ENCODE data around the gene SLAMF1.
"Not testable (repeated sequence)": the region's sequence is repeated elsewhere in the genome, so short reads cannot be mapped to it uniquely, and the experiment has no call there.

The SLAMF1 gene

DNA sequence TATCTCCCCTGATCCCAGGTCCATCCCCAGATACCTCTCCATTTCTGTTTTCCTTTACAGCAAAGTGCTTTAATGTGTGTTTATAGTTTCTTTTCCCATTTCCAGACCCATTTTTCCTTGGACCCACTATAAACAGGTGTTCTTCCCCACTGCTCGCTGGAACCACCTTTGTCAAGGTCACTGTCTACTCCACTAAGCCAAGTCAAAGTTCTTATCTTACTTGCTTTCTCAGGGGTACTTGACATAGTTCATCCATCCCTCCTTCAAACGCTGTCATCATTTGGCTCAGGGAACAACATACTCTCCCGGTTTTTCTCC lies 8.3 kb downstream of the SLAMF1 start:
- FAIRE-seq, result no peak

DNA sequence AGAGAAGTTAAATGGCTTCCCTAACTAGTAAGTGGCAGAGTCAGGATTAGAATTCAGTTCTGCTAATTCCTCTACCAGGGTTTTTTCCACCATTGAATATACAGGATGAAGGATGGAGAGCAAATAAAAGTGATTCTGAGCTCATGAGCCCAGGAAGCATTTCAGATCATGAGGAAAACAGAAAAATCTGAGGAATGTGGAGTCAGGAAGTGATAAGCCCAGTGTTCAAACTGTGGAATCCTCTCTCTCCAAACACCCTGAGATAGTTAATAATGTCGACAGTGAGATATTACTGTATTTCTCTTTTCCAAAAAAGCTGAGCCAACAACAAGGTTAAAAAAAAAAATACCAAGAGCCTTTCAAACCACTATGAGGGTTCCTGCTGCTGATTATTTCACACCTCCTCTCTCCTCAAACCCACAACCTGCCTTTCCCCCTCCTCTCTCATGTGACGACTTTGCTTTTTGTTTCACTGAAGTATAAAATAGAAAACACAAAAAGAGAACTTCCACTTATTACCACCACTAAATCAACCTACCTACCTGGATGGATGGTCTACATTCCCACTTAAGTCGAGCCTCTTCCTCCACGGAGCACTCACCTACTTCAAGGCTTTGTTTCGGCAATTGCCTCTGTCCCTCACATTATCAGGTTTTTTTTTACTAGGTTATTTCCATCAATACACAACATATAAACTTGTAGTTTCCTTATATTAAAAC lies 8.9 kb downstream of the SLAMF1 start:
- FAIRE-seq, result no peak

DNA sequence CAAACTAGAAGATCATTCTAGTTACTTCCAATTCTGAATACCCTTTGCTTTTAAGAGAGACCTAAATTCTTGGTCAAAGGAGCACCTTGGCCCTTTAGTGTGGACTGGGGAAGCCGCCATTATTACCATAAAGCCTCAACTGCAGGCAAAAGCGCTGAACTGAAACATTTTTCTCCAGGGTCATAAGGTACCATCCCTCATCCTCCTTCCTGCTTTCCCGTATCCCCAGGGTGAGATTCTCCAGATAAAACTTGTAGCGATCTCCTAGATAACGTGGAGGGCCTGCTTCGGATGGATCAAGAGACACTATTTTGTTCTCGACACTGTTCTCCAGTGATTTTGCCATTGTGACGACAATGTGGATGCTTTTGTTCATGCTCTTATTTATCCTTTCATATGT lies 9.8 kb downstream of the SLAMF1 start:
- no peak for FAIRE-seq

DNA sequence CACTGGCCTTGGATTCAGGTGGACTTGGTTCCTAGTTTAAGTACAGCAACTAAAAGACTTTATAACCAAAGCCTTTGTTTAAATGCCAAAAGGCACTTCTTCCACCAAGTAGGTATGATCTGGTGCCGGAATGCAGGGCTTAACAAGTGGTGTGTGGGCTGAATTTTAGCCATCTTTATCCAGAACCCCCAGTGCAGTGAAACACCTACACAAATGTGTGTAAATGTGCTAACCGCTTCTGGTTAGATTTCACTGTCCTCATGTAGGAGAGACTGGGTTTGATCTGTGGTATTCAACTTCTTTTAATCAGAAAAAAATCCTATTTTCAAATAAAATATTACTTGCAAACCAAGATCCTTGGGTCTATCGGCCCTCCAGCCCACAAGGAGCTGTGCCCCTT lies 10.3 kb downstream of the SLAMF1 start:
- FAIRE-seq, result no peak

DNA sequence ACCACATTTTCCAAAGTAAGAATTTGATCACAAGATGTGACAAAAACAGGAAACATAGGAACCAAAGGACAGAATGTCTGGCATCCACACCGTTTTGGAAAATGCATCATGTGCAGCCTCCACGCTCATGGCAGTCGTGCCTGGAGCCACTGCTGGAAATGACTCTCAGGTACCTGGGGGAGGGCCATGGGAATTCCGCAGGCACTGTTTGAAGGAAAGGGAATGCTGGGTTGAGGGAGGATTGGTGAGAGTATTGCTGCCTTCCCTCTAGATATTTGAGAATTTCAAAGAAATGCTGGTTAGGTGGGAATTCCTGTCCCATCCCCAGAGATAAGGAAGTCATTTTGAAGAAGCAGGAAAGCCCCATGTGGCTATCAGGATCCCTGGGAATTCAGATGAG lies 10.8 kb downstream of the SLAMF1 start:
- FAIRE-seq, result no peak

DNA sequence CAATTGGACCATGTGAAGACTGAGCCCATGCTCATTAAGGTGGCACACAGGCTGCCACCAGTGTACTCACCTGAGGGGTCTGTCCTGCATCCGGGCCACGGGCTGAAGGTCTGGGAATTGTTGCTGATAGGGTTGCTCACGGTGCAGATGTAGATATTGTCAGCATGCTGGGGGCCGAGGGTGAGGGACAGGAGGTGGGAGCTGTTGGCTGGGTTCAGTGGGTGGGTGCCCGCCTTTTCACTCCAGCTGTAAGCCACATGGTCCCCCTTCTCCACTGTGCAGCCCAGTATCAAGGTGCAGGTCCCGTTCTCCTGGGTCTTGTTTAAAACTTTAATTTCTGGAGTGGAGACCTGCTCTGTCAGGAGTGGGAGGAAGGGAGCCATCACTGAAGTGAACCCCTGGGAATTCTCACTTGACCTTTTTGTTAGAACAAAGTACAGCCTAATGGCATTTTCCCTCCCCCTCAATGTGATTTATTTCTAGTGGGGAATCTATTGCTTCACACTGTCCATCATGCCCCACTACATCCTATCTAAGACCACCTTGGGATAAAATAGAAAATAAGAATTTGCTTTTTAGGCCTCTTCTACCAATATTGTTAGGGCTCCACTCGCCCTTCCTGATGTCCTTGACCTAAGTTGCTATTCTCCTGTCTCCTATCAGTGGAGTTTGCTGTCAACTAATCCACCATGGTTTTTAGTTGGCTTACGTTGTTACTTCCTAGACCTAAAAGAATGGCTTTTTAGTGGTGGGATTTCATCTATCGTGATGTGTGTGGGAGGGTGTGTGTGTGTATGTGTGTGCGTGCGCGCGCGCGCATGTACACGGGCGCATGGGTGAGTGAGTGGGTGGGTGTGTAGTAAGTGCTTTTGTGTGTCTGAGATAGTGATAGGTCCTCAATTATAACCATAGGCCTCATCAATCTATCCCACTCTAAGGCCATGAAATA lies 12.0 kb downstream of the SLAMF1 start:
- no peak for FAIRE-seq

DNA sequence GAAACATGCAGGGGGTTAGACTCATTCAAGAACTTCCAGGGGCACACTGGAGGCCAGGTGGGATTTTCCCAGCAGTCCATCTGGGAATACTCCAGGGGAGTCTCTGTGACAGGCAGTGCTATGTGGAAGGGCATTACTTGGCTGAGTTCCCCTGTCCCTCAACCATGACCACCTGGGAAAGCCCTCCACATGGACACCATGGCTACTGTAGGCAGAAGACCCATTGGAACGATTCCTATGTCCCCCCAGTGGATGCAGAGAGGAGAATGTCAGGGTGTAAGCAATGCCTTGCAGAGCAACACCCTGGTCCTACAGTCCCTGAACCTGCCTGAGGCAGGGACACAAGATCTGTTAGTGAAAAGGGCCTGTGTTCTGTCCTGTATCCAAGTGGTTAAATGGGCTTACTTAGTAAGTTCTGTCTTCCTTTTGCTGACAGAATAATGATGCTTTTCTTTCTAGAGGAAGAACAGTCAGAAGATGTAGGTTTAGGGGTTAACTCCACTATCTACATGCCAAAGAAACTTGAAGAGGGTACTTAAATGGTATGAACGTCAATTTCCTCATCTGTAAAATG lies 13.4 kb downstream of the SLAMF1 start:
- no peak for FAIRE-seq

DNA sequence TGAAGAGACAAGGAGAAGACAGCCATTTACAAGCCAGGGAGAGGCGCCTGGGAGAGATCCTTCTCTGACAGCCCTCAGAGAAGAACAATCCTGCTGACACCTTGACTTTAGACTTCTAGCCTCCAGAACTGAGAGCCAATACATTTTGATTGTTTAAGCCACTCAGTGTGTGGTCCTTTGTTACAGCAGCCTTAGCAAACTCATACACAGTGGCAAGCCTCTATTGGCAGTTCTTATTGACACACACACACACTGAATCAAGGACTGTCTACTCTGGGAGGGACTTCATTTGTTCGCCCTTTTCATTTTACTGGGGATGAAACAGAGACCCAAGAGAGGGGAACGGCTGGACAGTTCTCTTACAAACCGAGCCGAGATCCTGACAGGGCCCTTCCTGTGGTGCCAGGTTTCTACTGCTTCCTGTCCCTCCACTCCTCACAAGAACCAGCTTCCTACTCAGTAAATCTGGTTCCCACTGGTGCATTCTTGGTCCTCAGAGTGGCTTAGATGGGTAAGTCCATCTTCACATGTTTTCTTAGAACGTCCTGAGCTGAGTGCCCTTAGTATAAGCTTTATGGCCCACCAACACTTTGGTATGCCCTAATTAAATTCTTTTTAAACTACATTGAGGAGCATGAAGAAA lies 14.7 kb downstream of the SLAMF1 start:
- no peak for FAIRE-seq

DNA sequence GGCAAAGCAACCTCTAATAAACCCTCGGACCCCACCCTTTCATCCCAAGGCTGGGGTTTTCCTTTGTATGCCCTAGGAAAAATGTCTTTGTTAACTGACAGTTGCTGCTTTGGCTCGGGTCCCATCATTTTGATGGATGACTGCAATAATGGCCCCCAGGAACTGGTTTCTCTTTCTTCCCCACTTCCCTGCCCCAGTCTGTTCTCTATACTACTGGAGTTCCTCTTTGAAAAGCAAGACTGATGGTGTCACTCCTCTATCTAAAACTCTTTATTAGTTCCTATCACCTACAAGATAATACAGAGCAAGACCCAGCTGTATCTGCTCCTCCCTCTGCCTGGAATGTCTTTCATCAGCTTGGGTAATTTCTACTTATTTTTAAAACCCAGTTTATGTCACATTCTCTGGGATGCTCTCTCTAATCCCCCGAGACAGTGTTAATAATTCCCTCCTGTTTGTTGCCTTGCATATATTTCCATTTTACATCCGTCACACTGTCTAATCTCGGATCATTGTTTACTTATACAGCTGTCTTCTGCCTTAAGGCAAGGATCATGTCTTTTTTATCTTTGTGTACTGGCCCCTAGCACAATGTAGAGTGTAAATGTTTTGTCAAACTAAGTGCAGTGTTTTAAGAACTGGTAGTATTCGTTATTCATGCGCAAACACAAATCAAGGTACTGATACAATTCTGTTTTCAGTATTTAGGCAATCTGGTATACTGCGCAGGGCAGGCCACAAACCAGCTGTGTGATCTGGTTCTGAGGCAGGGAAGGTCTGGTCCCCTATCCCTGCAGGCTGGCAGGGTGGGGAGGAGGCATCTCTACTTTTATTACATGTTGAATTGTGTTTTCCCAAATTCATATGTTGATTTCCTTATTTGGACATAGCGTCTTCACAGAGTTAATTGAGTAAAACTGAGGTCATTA lies 16.1 kb downstream of the SLAMF1 start:
- FAIRE-seq, result no peak

DNA sequence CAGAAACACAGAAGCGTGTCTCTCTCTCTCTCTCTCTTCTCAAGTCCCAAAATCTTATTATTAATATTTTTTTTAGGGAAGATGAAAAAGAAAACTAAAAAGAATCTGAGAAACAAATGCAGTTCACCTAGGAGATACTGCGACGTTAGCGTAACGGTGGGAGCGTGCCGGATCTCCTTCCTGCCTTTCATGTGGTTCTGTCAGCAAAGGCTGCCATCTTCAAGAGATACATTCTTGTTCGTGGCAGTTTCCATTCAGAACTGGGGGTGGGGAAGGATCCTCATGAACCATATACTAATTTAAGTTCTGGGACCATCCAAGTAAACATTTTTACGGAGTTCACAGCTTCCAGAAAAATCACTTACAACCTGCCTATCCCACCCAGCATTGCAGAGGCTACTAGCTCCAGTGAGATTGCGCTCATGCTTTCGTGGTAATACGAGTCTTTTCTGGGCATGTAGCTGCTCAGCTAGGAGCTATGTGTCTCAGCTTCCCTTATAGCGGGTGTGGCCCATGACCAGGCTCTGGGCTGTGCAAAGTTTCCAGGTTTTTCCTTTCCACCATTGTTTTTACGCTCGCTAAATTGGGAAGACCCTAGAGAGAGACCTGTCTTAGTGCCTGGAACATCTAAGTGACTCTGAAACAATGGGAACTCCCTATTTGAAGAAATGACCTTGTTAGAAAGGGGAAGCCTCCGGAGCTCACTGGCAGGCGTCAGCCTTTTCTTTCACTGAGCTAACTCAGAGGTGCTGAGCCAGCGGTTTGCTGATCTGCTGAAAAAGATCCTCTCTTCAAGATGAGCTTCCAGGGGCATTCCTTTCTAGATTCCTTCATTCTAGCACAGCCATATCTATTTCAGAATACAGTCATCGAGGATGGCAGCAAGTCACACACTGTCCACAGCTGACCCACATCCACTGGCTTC lies 17.3 kb downstream of the SLAMF1 start:
- no peak for FAIRE-seq

DNA sequence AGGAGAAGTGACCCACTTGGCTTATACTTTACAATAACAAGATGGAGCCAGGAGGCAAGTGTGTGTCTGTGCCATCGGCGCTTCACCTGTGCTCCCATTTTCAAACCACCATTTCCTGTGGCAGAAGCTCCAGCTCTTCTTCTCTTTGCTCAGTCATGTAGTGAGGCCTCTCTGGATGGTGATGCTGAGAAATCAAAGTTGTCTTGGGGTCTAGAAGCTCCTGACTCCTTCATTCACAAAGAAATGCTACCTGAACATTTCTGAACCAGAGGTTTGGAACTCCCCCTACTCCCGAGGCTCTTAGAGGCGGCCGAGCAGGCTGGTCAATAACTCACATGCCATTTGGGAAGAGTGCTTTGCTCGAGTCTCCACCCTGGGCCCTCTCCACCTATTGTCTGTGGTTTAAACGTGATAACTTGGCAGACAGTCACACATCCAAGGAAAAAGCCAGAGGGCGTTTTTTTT lies 18.0 kb downstream of the SLAMF1 start:
- no peak for FAIRE-seq

DNA sequence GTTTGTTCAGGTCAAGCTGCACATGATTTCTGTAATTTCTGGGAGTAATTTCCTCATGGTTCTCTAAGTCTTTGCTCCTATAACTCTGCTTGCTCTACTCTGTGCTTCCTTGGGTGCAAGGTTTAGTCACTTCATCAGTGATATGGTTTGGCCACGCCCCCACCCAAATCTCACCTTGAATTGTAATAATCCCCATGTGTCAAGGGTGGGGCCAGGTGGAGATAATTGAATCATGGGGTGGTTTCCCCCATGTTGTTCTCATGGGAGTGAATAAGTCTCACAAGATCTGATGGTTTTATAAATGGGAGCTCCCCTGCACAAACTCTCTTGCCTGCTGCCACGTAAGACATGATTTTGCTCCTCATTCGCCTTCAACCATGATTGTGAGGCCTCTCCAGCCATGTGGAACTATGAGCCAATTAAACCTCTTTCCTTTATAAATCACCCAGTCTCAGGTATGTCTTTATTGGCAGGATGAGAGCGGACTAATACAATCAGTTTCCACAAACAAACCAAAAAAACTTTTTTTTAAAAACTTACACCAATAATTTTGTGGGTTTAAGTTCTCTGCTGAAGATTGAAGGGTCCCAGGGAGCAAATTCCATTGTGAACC lies 19.1 kb downstream of the SLAMF1 start:
- not testable (repeated sequence) for FAIRE-seq

DNA sequence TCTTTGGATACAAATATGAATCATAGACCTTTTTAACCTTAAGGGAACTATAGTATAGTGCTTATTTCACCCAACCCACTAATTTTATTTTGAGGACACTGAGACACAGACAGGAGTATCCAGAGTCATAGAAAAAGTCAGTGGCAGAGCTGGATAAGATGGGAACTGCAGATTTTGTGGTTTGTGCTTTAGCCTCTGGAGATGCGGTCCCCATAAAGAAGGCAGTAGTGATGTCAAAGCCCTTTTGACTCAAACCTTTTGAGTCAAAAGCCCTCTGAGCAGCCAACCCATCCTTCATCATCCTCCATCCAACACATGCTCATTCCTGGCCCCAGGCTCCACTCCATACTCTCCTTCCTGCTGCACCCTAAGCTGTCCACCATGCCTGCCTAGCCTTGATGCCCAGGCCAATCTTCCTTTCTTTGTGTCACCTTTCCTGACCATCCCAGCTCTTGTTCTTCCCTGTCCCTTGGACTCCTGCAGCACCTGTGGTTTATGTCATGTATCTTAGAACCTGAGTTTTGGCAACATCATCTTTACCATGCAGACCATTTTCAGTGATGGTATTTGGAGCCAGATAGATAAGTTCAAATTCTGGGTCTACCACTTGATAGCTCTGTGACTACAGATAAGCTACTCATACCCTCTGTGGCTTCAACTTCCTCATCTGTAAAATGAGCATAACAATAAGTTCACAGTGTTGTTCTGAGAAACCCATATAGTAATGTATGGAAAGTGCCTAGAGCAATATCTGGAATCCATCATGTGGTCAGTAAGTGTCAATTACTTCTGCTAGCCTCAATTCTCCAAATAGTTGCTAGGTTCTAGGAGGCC lies 20.1 kb downstream of the SLAMF1 start:
- no peak for FAIRE-seq

DNA sequence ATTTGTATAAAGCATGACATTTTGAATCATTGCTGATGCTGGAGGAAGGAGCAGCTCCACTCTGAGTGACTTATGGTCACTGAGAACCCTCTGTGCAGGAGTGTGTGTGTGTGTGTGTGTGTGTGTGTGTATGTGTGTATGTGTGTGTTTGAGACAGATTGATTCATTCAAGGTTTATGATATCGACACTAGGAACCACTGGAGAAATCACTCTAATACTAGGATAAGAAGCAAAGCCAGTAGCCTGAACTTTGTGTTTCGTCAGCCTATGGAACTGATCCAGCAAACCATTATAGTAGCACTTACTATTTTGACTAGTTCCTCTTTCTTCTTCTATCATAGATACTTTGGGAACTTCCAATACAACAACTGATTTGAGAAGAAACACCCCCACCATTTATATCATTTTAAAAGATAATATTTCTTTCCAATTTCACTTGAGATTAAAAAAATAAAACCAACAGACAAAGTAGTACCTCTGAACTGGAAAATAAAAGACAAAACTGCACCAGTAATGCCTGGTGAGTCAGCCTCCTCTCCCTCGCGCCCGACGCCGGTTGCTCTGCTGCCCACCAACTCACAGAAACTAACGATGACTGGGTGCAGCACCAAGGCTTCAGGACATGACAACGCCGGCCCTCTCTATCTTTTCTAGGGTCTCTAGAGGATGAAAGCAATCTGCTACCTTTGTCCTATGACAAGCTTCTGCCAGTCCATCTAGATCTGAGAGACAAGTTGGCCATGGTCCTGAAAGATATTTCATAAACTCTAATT lies 20.9 kb downstream of the SLAMF1 start:
- FAIRE-seq, result no peak

DNA sequence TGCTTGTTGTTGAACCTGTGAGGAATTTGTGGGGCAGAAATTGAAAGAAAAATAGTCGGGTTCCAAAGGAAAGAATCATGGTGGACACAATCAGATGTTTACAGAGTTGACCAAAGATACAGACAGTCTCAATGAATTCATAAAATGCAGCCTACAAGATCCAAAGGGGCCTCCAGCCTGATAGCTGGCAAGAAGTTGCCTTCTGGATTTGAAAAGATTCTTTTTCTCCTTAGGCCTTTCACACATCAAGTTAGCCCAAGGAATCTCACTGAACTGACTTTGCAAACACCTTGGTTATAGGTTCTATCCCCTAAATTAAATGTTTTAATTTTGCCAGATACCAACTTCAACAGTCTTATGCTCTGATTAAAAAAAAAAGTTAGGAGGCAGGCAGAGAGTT lies 21.5 kb downstream of the SLAMF1 start:
- no peak for FAIRE-seq

DNA sequence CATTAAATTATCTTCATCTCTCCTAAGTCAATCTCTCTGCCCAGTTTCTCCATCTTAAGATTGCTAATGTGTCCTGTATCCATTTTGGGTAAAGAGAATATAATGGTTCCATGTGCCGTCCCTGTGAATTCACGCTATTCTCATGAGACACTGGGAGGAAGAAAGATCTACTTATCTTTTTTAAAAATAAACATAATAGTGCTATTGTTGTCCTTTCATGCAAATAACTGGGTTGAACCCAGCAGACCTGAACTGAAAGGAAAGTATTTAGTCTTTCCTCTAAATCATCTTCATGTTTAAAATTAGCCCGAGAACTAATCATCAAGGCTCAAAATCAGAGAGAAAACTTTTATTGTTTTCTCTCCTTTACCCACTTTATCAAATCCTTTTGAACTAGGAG lies 22.4 kb downstream of the SLAMF1 start:
- no peak for FAIRE-seq

DNA sequence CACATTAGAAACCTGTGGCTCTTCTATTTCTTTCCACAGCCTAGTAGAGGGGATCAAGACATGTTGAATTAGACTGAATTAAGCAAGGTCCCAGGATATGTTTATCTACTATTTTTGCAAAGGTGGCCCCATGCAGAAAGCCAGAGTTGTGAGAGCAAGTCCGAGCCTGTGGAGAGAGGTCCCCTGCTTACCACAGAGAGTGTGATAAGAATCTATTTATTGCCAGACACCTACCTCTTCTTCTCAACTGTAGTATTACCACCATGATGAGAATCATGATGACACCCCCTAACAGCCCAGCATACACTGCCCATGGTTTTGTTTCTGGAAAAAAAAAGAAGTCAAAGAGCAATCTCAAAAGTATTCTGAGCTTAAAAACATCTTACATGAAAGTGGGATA lies 23.0 kb downstream of the SLAMF1 start:
- no peak for FAIRE-seq

DNA sequence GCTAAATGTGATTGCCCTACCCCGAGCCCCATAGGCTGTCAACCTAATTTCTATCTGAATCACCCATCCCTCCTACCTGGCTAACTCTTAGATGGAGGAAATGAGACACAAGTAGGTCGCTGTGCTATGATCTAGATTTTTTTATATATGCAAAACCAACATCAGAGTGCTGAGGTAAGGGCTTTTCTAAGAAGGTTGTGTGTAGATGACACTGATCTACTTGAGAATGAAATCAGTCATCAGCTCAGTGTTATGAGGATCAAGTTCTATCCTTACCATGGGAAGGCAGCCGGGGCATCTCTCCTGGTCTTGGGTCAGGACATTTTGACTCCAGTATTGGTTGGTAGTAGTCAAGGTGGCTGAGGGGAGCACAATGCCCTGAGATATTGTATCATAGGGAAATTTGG lies 23.6 kb downstream of the SLAMF1 start:
- FAIRE-seq, result no peak
